NCI-H1436 treated with DMSO at 0.1 percent for 48 hours (cell line): Measurements from ENCODE around the gene MAST2.
"Not testable (repeated sequence)": the region's sequence is repeated elsewhere in the genome, so short reads cannot be mapped to it uniquely, and the experiment has no call there.

Experiments
- DNase-seq: peaks from one replicate; lab custom pipeline; 2025; lab: John Stamatoyannopoulos, UW

The MAST2 gene

GRCh38 chr1:45814776-45815175, 11.4 kb downstream of the MAST2 start:
- no peak for DNase-seq

- DNase-seq: no peak
Measured at GRCh38 chr1:45815667-45816458, 12.5 kb downstream of the MAST2 start.

- no peak for DNase-seq
Measured at GRCh38 chr1:45820173-45820572, 16.8 kb downstream of the MAST2 start.

GRCh38 chr1:45820788-45821187, 17.4 kb downstream of the MAST2 start:
- no peak for DNase-seq

GRCh38 chr1:45822644-45823043, 19.2 kb downstream of the MAST2 start:
- DNase-seq: no peak

GRCh38 chr1:45824607-45825006, 21.2 kb downstream of the MAST2 start:
- no peak for DNase-seq

- no peak for DNase-seq
Measured at GRCh38 chr1:45827256-45827655, 23.8 kb downstream of the MAST2 start.

GRCh38 chr1:45828841-45829240, 25.4 kb downstream of the MAST2 start:
- DNase-seq: no peak

- no peak for DNase-seq
Measured at GRCh38 chr1:45833361-45833760, 29.9 kb downstream of the MAST2 start.

GRCh38 chr1:45834689-45835088, 31.3 kb downstream of the MAST2 start:
- DNase-seq: no peak

- DNase-seq: no peak
Measured at GRCh38 chr1:45836451-45836850, 33.0 kb downstream of the MAST2 start.

GRCh38 chr1:45836861-45837260, 33.4 kb downstream of the MAST2 start:
- DNase-seq: not testable (repeated sequence)

GRCh38 chr1:45838322-45838721, 34.9 kb downstream of the MAST2 start:
- not testable (repeated sequence) for DNase-seq

GRCh38 chr1:45840704-45841103, 37.3 kb downstream of the MAST2 start:
- no peak for DNase-seq

GRCh38 chr1:45842786-45843185, 39.4 kb downstream of the MAST2 start:
- DNase-seq: no peak

- no peak for DNase-seq
Measured at GRCh38 chr1:45843474-45843905, 40.1 kb downstream of the MAST2 start.

GRCh38 chr1:45844000-45844399, 40.6 kb downstream of the MAST2 start:
- DNase-seq: not testable (repeated sequence)

GRCh38 chr1:45846931-45847330, 43.5 kb downstream of the MAST2 start:
- no peak for DNase-seq

- no peak for DNase-seq
Measured at GRCh38 chr1:45848097-45848496, 44.7 kb downstream of the MAST2 start.

GRCh38 chr1:45848714-45849113, 45.3 kb downstream of the MAST2 start:
- DNase-seq: no peak

- DNase-seq: no peak
Measured at GRCh38 chr1:45850017-45850416, 46.6 kb downstream of the MAST2 start.

GRCh38 chr1:45854724-45855123, 51.3 kb downstream of the MAST2 start:
- DNase-seq: no peak

GRCh38 chr1:45857101-45857700, 53.8 kb downstream of the MAST2 start:
- no peak for DNase-seq
